Stimulated activated CD8-positive, alpha-beta memory T cell treated with anti-CD3 and anti-CD28 coated beads, Interleukin-12 subunit alpha, Interleukin-12 subunit beta, amount 100 ng/mL, for 1 hour (primary cell): ENCODE data around the gene RWDD1.
"Not testable (repeated sequence)": the region's sequence is repeated elsewhere in the genome, so short reads cannot be mapped to it uniquely, and the experiment has no call there.

Experiments
- DNase-seq: peaks from one replicate; pipeline ENCODE4 v3.0.0-alpha.2; 2020; ENCODE audit warnings: low read depth

Gene RWDD1

GRCh38 chr6:116560130-116560529, 11.2 kb upstream of the RWDD1 start:
- DNase-seq, result no peak

- peak; percentile 42 for DNase-seq
Observed at GRCh38 chr6:116561377-116562018, 9.8 kb upstream of the RWDD1 start.

- no peak for DNase-seq
Observed at GRCh38 chr6:116562019-116562403, 9.3 kb upstream of the RWDD1 start.

GRCh38 chr6:116562614-116563013, 8.7 kb upstream of the RWDD1 start:
- no peak for DNase-seq

- DNase-seq, result no peak
Observed at GRCh38 chr6:116563830-116564229, 7.5 kb upstream of the RWDD1 start.

- DNase-seq, result no peak
Observed at GRCh38 chr6:116564311-116564710, 7.0 kb upstream of the RWDD1 start.

- DNase-seq, result no peak
Observed at GRCh38 chr6:116564921-116565872, 6.1 kb upstream of the RWDD1 start.

- no peak for DNase-seq
Observed at GRCh38 chr6:116568111-116568510, 3.2 kb upstream of the RWDD1 start.

- no peak for DNase-seq
Observed at GRCh38 chr6:116568821-116569755, 2.2 kb upstream of the RWDD1 start.

- DNase-seq, result no peak
Observed at GRCh38 chr6:116571683-116572000, 338 bp downstream of the RWDD1 start.

GRCh38 chr6:116572162-116572561, 858 bp downstream of the RWDD1 start:
- no peak for DNase-seq

GRCh38 chr6:116575227-116575626, 3.9 kb downstream of the RWDD1 start:
- no peak for DNase-seq

GRCh38 chr6:116577486-116577885, 6.2 kb downstream of the RWDD1 start:
- no peak for DNase-seq

GRCh38 chr6:116578335-116578734, 7.0 kb downstream of the RWDD1 start:
- no peak for DNase-seq

GRCh38 chr6:116579143-116579542, 7.8 kb downstream of the RWDD1 start:
- DNase-seq, result no peak

- no peak for DNase-seq
Observed at GRCh38 chr6:116580198-116580597, 8.9 kb downstream of the RWDD1 start.

GRCh38 chr6:116586276-116586675, 15.0 kb downstream of the RWDD1 start:
- no peak for DNase-seq

- DNase-seq, result no peak
Observed at GRCh38 chr6:116586738-116587137, 15.4 kb downstream of the RWDD1 start.

- no peak for DNase-seq
Observed at GRCh38 chr6:116595247-116595646, 23.9 kb downstream of the RWDD1 start.

GRCh38 chr6:116596815-116597214, 25.5 kb downstream of the RWDD1 start:
- DNase-seq, result no peak

- DNase-seq, result not testable (repeated sequence)
Observed at GRCh38 chr6:116603916-116604315, 32.6 kb downstream of the RWDD1 start.

- not testable (repeated sequence) for DNase-seq
Observed at GRCh38 chr6:116604868-116605267, 33.6 kb downstream of the RWDD1 start.
